Left renal cortex interstitium (tissue), 4 donors: ENCODE measurements around the gene PCDH18. TPM values are rescaled to one million over a fixed set of nuclear protein-coding genes. Genes with fewer than 3 reads are reported as not detected.
"Not testable (repeated sequence)": the region's sequence is repeated elsewhere in the genome, so short reads cannot be mapped to it uniquely, and the experiment has no call there.

Source experiments
- DNase-seq, 4 donors: peaks; one replicate each; pipeline ENCODE4 v3.0.0-alpha.2; 2013; ENCODE audit warnings: low read depth in 4 of 4, low spot score in 2 of 4, missing footprints in 1 of 4
- polyA plus RNA-seq, 4 donors: library from polyadenylated mRNA; unstranded; fragments of 120-200 nt; gene quantifications; one replicate each; pipeline ENCODE4 v1.2.1, GENCODE V29; 2013; ENCODE audit not compliant: insufficient read length in 4 of 4

Gene PCDH18
- polyA plus RNA-seq, 4 donors: 147 to 239 (median 176) TPM

GRCh38 chr4:137530176-137530575 lies 2.1 kb downstream of the PCDH18 start:
- DNase-seq: no peak

GRCh38 chr4:137529432-137529831 lies 2.9 kb downstream of the PCDH18 start:
- no peak for DNase-seq

GRCh38 chr4:137528673-137529072 lies 3.6 kb downstream of the PCDH18 start:
- no peak for DNase-seq

GRCh38 chr4:137526681-137527080 lies 5.6 kb downstream of the PCDH18 start:
- no peak for DNase-seq

- no peak for DNase-seq
Observed at GRCh38 chr4:137524725-137525369, 7.4 kb downstream of the PCDH18 start.

GRCh38 chr4:137523329-137523728 lies 9.0 kb downstream of the PCDH18 start:
- no peak for DNase-seq

GRCh38 chr4:137521053-137521452 lies 11.2 kb downstream of the PCDH18 start:
- DNase-seq: no peak

- DNase-seq: no peak
Observed at GRCh38 chr4:137519406-137519805, 12.9 kb downstream of the PCDH18 start.

GRCh38 chr4:137517323-137517722 lies 15.0 kb downstream of the PCDH18 start:
- not testable (repeated sequence) for DNase-seq

- DNase-seq: no peak
Observed at GRCh38 chr4:137514406-137515111, 17.7 kb downstream of the PCDH18 start.

- DNase-seq: no peak
Observed at GRCh38 chr4:137510557-137511265, 21.6 kb downstream of the PCDH18 start.

GRCh38 chr4:137509855-137510282 lies 22.4 kb downstream of the PCDH18 start:
- no peak for DNase-seq

GRCh38 chr4:137502339-137503129 lies 29.8 kb downstream of the PCDH18 start:
- DNase-seq: no peak

- DNase-seq: not testable (repeated sequence)
Observed at GRCh38 chr4:137496267-137496666, 36.0 kb downstream of the PCDH18 start.

- DNase-seq: no peak
Observed at GRCh38 chr4:137495578-137495977, 36.7 kb downstream of the PCDH18 start.

GRCh38 chr4:137483313-137483959 lies 48.9 kb downstream of the PCDH18 start:
- DNase-seq: not testable (repeated sequence)

- DNase-seq: not testable (repeated sequence)
Observed at GRCh38 chr4:137479657-137480056, 52.6 kb downstream of the PCDH18 start.

GRCh38 chr4:137476345-137476744 lies 55.9 kb downstream of the PCDH18 start:
- DNase-seq: no peak

- DNase-seq: peak in 2 of 4 donors; percentile 26 to 38
Observed at GRCh38 chr4:137474711-137475301, 57.5 kb downstream of the PCDH18 start.

GRCh38 chr4:137471895-137472294 lies 60.4 kb downstream of the PCDH18 start:
- no peak for DNase-seq
